Caco-2 (cell line): Measurements from ENCODE around the gene MASP1. TPM values are rescaled to one million over a fixed set of nuclear protein-coding genes. Genes with fewer than 3 reads are reported as not detected.

Experiments
- BruUV-seq: library from RNA; stranded (reverse); fragments of 400-500 nt; replicated peaks from 2 replicates; lab custom pipeline; 2021; lab: Mats Ljungman, UMichigan
- CTCF ChIA-PET: fragments of 300-600 bp; sonication (Branson Sonifier 250); formaldehyde crosslinking; loops from one replicate; lab custom pipeline; 2022; ENCODE audit warnings: antibody characterized with exemption; lab: Charles Lee
- POLR2A ChIA-PET: fragments of 300-600 bp; sonication (Branson Sonifier 250); formaldehyde crosslinking; loops from one replicate; lab custom pipeline; 2022; ENCODE audit warnings: antibody characterized with exemption; lab: Charles Lee
- DNase-seq, 2 experiments: peaks; one replicate each; pipeline versions ENCODE4 v3.0.0 to v3.0.0-alpha.2; 2020 to 2022
- H3K27me3 ChIP-seq: replicated peaks from 2 replicates; pipeline ENCODE4 v1.6.0; 2011; ENCODE audit warnings: low read length; ENCODE audit not compliant: control insufficient read depth, insufficient read depth
- H3K36me3 ChIP-seq: 2 replicates; pipeline ENCODE4 v1.5.1; 2011; ENCODE audit warnings: low read length; ENCODE audit not compliant: control insufficient read depth, insufficient read depth
- H3K4me1 ChIP-seq: fragments of 250-450 bp; sonication (Bioruptor Pico); 2 replicates; pipeline ENCODE4 v1.5.1; 2020; ENCODE audit warnings: mild to moderate bottlenecking
- H3K4me3 ChIP-seq: 2 replicates; pipeline ENCODE4 v1.5.1; 2011; ENCODE audit warnings: low read depth, mild to moderate bottlenecking, control low read depth, low read length
- H3K9me3 ChIP-seq: fragments of 250-450 bp; sonication (Bioruptor Pico); 2 replicates; pipeline ENCODE4 v1.5.1; 2020; ENCODE audit warnings: mild to moderate bottlenecking, moderate library complexity
- H3K27ac Mint-ChIP-seq: one replicate; pipeline ENCODE4 v1.8.0; 2022; ENCODE audit warnings: mixed read lengths; ENCODE audit not compliant: unreplicated experiment
- H3K27me3 Mint-ChIP-seq: one replicate; pipeline ENCODE4 v1.8.0; 2022; ENCODE audit warnings: mixed read lengths; ENCODE audit not compliant: insufficient read depth, unreplicated experiment
- H3K36me3 Mint-ChIP-seq: one replicate; pipeline ENCODE4 v1.8.0; 2022; ENCODE audit warnings: mild to moderate bottlenecking, mixed read lengths; ENCODE audit not compliant: insufficient read depth, unreplicated experiment
- H3K4me1 Mint-ChIP-seq: one replicate; pipeline ENCODE4 v1.8.0; 2022; ENCODE audit warnings: low read depth, mixed read lengths; ENCODE audit not compliant: unreplicated experiment
- H3K4me3 Mint-ChIP-seq: one replicate; pipeline ENCODE4 v1.8.0; 2022; ENCODE audit warnings: mild to moderate bottlenecking, moderate library complexity, mixed read lengths; ENCODE audit not compliant: unreplicated experiment
- H3K9me3 Mint-ChIP-seq: one replicate; pipeline ENCODE4 v1.8.0; 2022; ENCODE audit warnings: mixed read lengths; ENCODE audit not compliant: unreplicated experiment
- CTCF ChIP-seq, 2 experiments: fragments of 200-600 bp in 1 of 2; IDR thresholded peaks; 1 replicate in 1 of 2; 2 replicates in 1 of 2; pipeline versions ENCODE4 v1.5.1 to v1.8.0; 2011 to 2022; ENCODE audit warnings: antibody characterized with exemption in 1 of 2, control low read depth in 1 of 2, inconsistent platforms in 1 of 2, low read depth in 1 of 2, low read length in 1 of 2, mild to moderate bottlenecking in 1 of 2, moderate library complexity in 1 of 2; ENCODE audit not compliant: insufficient read depth in 1 of 2, severe bottlenecking in 1 of 2, unreplicated experiment in 1 of 2
- intact Hi-C: fragments of 100-400 bp; cut with micrococcal nuclease; formaldehyde crosslinking; loops from one replicate; pipeline ENCODE4 v1.10.0; 2022; ENCODE audit not compliant: unreplicated experiment
- total RNA-seq: library from RNA; stranded (reverse); gene quantifications from 2 replicates; pipeline ENCODE4 v1.2.3, GENCODE V29; 2022

Gene MASP1
- total RNA-seq, 1 experiment from 2014 or later: not detected

GRCh38 chr3:187236962-187237361 lies 54.6 kb downstream of the MASP1 start:
- no peaks in the 10 kb centered on the region for H3K9me3 ChIP-seq
- Mint-ChIP-seq H3K27me3 (peaks cover 1% of the 10 kb centered on the region), H3K9me3 (no peaks in the 10 kb centered on the region), H3K4me1 (no peaks in the 10 kb centered on the region), H3K36me3 (no peaks in the 10 kb centered on the region), H3K27ac (no peak overlapping the region), H3K4me3 (no peak overlapping the region)
- ChIA-PET CTCF (no interaction called here), POLR2A (no interaction called here)
- no peak overlapping the region for H3K4me3 ChIP-seq
- H3K27me3 ChIP-seq: no peaks in the 10 kb centered on the region
- no peaks in the 10 kb centered on the region for H3K36me3 ChIP-seq
- no peak for DNase-seq
- no peaks in the 10 kb centered on the region for H3K4me1 ChIP-seq
- intact Hi-C loops: no loop called here
- no peak for TF ChIP-seq CTCF (IDR thresholded peaks at IDR 0.05; ENCODE audit: insufficient read depth in 1 of 2, low read depth in 1 of 2, low read length in 1 of 2, severe bottlenecking in 1 of 2, unreplicated experiment in 1 of 2)
- BruUV-seq: no TSS peak

GRCh38 chr3:187230011-187230410 lies 61.5 kb downstream of the MASP1 start:
- Mint-ChIP-seq H3K4me3 (no peak overlapping the region), H3K27ac (no peak overlapping the region), H3K27me3 (peaks cover 4% of the 10 kb centered on the region), H3K9me3 (no peaks in the 10 kb centered on the region), H3K36me3 (no peaks in the 10 kb centered on the region), H3K4me1 (no peaks in the 10 kb centered on the region)
- Histone ChIP-seq H3K9me3 (no peaks in the 10 kb centered on the region), H3K4me3 (no peak overlapping the region), H3K36me3 (no peaks in the 10 kb centered on the region), H3K4me1 (no peaks in the 10 kb centered on the region), H3K27me3 (no peaks in the 10 kb centered on the region; the same call in 1 of the 2 replicates)
- intact Hi-C loops: no loop called here
- TF ChIP-seq CTCF (IDR thresholded peaks at IDR 0.05; ENCODE audit: insufficient read depth in 1 of 2, low read depth in 1 of 2, low read length in 1 of 2, severe bottlenecking in 1 of 2, unreplicated experiment in 1 of 2): no peak
- no TSS peak for BruUV-seq
- ChIA-PET CTCF (no interaction called here), POLR2A (no interaction called here)
- DNase-seq: no peak

GRCh38 chr3:187228740-187229139 lies 62.8 kb downstream of the MASP1 start:
- Mint-ChIP-seq H3K9me3 (no peaks in the 10 kb centered on the region), H3K36me3 (no peaks in the 10 kb centered on the region), H3K4me3 (no peak overlapping the region), H3K27me3 (peaks cover 4% of the 10 kb centered on the region), H3K4me1 (no peaks in the 10 kb centered on the region), H3K27ac (no peak overlapping the region)
- no peak for DNase-seq
- no peaks in the 10 kb centered on the region; the same call in 1 of the 2 replicates for H3K27me3 ChIP-seq
- intact Hi-C loops: no loop called here
- TF ChIP-seq CTCF (IDR thresholded peaks at IDR 0.05; ENCODE audit: insufficient read depth in 1 of 2, low read depth in 1 of 2, low read length in 1 of 2, severe bottlenecking in 1 of 2, unreplicated experiment in 1 of 2): no peak
- no peak overlapping the region for H3K4me3 ChIP-seq
- POLR2A ChIA-PET: no interaction called here
- CTCF ChIA-PET: no interaction called here
- H3K9me3 ChIP-seq: no peaks in the 10 kb centered on the region
- BruUV-seq: no TSS peak
- H3K36me3 ChIP-seq: no peaks in the 10 kb centered on the region
- H3K4me1 ChIP-seq: no peaks in the 10 kb centered on the region
